Neural progenitor cell (in vitro differentiated cells): ENCODE measurements around the gene TFPT. TPM values are rescaled to one million over a fixed set of nuclear protein-coding genes. Genes with fewer than 3 reads are reported as not detected.
A peak's percentile ranks its signal among the peaks of the same experiment; 100 is the strongest.
"Not testable (repeated sequence)": the region's sequence is repeated elsewhere in the genome, so short reads cannot be mapped to it uniquely, and the experiment has no call there.

Source experiments
- DNase-seq: peaks from one replicate; pipeline ENCODE4 v3.0.0-alpha.2; 2016; ENCODE audit warnings: low spot score
- H2AFZ ChIP-seq: fragments of 200-600 bp; sonication (generic); replicated peaks from 2 replicates; pipeline ENCODE4 v1.6.1; 2016; ENCODE audit warnings: antibody characterized with exemption
- H3F3A ChIP-seq: fragments of 200-600 bp; sonication (generic); 2 replicates; pipeline ENCODE4 v1.6.1; 2016; ENCODE audit warnings: antibody characterized with exemption, low read depth
- H3K27ac ChIP-seq: fragments of 200-600 bp; sonication (generic); 2 replicates; pipeline ENCODE4 v1.5.1; 2016; ENCODE audit warnings: mild to moderate bottlenecking
- H3K27me3 ChIP-seq: fragments of 200-600 bp; sonication (generic); 2 replicates; pipeline ENCODE4 v1.6.1; 2016; ENCODE audit warnings: mild to moderate bottlenecking, moderate library complexity
- H3K36me3 ChIP-seq: fragments of 200-600 bp; sonication (generic); 2 replicates; pipeline ENCODE4 v1.5.1; 2016
- H3K4me1 ChIP-seq: fragments of 200-600 bp; sonication (generic); 2 replicates; pipeline ENCODE4 v1.6.1; 2016; ENCODE audit warnings: mixed run types
- H3K4me2 ChIP-seq: fragments of 200-600 bp; sonication (generic); 2 replicates; pipeline ENCODE4 v1.6.1; 2016
- H3K4me3 ChIP-seq: fragments of 200-600 bp; sonication (generic); 2 replicates; pipeline ENCODE4 v1.5.1; 2016
- H3K79me2 ChIP-seq: fragments of 200-600 bp; sonication (generic); 2 replicates; pipeline ENCODE4 v1.6.1; 2016; ENCODE audit warnings: low read depth
- H3K9ac ChIP-seq: fragments of 200-600 bp; sonication (generic); 2 replicates; pipeline ENCODE4 v1.6.1; 2016
- H3K9me3 ChIP-seq: fragments of 200-600 bp; sonication (generic); 2 replicates; pipeline ENCODE4 v1.5.1; 2016; ENCODE audit warnings: low read depth
- H4K20me1 ChIP-seq: fragments of 200-600 bp; sonication (generic); 2 replicates; pipeline ENCODE4 v1.6.1; 2016; ENCODE audit warnings: low read depth
- H3K27ac Mint-ChIP-seq: 3 replicates; pipeline ENCODE4 v1.8.0; 2021; ENCODE audit warnings: mixed read lengths
- H3K27me3 Mint-ChIP-seq: 2 replicates; pipeline ENCODE4 v1.8.0; 2022; ENCODE audit warnings: low read depth, mild to moderate bottlenecking, inconsistent platforms, moderate library complexity, mixed read lengths; ENCODE audit not compliant: insufficient read depth
- H3K36me3 Mint-ChIP-seq: 3 replicates; pipeline ENCODE4 v1.8.0; 2021; ENCODE audit warnings: mixed read lengths
- H3K4me1 Mint-ChIP-seq: 3 replicates; pipeline ENCODE4 v1.8.0; 2021; ENCODE audit warnings: mixed read lengths
- H3K4me3 Mint-ChIP-seq: 3 replicates; pipeline ENCODE4 v1.8.0; 2021; ENCODE audit warnings: mild to moderate bottlenecking, moderate library complexity, mixed read lengths
- H3K9me3 Mint-ChIP-seq: 3 replicates; pipeline ENCODE4 v1.8.0; 2020; ENCODE audit warnings: mixed read lengths
- CTCF ChIP-seq: fragments of 200-600 bp; sonication (generic); IDR thresholded peaks from 2 replicates; pipeline ENCODE4 v1.5.1; 2017; ENCODE audit warnings: antibody characterized with exemption, mild to moderate bottlenecking
- EZH2 ChIP-seq: fragments of 200-600 bp; sonication (generic); IDR thresholded peaks from 2 replicates; pipeline ENCODE4 v1.6.1; 2017; ENCODE audit warnings: antibody characterized with exemption, mild to moderate bottlenecking, moderate library complexity
- EZH2phosphoT487 ChIP-seq: fragments of 200-600 bp; sonication (generic); IDR thresholded peaks from 2 replicates; pipeline ENCODE4 v1.6.1; 2017; ENCODE audit warnings: antibody characterized with exemption
- total RNA-seq: library from RNA; depleted of rRNA; stranded (reverse); fragments of >200 nt; gene quantifications from 2 replicates; pipeline ENCODE4 v1.2.3, GENCODE V29; 2015; ENCODE audit warnings: low replicate concordance

Gene TFPT
- total RNA-seq, 1 donor from 2014 or later, result 9.4 TPM

DNA sequence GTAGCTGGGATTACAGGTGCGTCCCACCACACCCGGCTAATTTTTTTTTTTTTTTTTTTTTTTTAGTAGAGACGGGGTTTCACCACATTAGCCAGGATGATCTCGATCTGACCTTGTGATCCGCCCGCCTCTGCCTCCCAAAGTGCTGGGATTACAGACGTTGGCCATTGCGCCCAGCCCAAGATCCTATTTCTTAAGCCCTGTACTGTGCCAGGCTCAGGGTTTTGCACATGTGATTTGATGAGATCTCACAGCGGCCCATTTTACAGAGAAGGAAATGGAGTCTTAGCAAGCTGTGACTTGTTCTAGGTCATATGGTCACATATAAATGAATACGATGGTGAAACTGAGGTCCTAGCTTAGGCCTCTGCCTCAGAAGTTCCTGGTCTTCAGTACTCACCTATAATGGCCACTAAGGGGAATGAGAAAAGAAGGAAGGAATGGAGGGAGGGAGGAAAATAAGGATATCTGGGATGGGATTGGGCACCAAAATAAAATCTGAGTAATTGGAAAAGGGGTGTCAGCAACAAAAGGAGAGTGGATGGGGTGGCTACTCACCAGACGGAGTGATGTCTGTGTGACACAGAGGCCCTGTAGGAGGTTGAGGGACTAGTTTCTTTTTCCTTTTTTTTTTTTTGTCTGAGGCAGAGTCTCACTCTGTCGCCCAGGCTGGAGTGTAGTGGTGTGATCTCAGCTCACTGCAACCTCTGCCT is 16.1 kb downstream of the TFPT start:
- Histone ChIP-seq H3K27me3 (peaks cover 37% of the 10 kb centered on the region), H3K9ac (no peak overlapping the region), H3K4me3 (no peak overlapping the region), H3K4me1 (no peaks in the 10 kb centered on the region), H3K4me2 (no peak overlapping the region), H2AFZ (no peak overlapping the region), H3F3A (peaks cover 7% of the 10 kb centered on the region), H3K9me3 (no peaks in the 10 kb centered on the region), H4K20me1 (no peaks in the 10 kb centered on the region), H3K27ac (no peak overlapping the region), H3K36me3 (no peaks in the 10 kb centered on the region), H3K79me2 (peaks cover 16% of the 10 kb centered on the region)
- Mint-ChIP-seq H3K27me3 (peaks cover 11% of the 10 kb centered on the region), H3K9me3 (no peaks in the 10 kb centered on the region), H3K27ac (no peak overlapping the region), H3K36me3 (no peaks in the 10 kb centered on the region), H3K4me3 (no peak overlapping the region), H3K4me1 (peaks cover 13% of the 10 kb centered on the region)
- DNase-seq, result no peak
- TF ChIP-seq CTCF, result no peak
- no peak for TF ChIP-seq EZH2phosphoT487

GRCh38 chr19:54096617-54097106 is 18.8 kb downstream of the TFPT start:
- Histone ChIP-seq H3K36me3 (no peaks in the 10 kb centered on the region), H3K4me1 (no peaks in the 10 kb centered on the region), H3K27me3 (peaks cover 42% of the 10 kb centered on the region), H3K79me2 (no peaks in the 10 kb centered on the region), H3K27ac (no peak overlapping the region), H3K4me2 (peak overlapping the region; percentile 74), H2AFZ (peak overlapping the region; percentile 78), H4K20me1 (no peaks in the 10 kb centered on the region), H3K9ac (no peak overlapping the region), H3K9me3 (no peaks in the 10 kb centered on the region), H3F3A (peaks cover 3% of the 10 kb centered on the region), H3K4me3 (peak overlapping the region; percentile 40)
- no peak for TF ChIP-seq EZH2phosphoT487
- no peak for TF ChIP-seq EZH2
- peak; percentile 20 for TF ChIP-seq CTCF
- peak overlapping the region; percentile 25 for H3K4me3 Mint-ChIP-seq
- DNase-seq, result peak; percentile 23
- peaks cover 6% of the 10 kb centered on the region for H3K4me1 Mint-ChIP-seq
- H3K9me3 Mint-ChIP-seq, result peaks cover 2% of the 10 kb centered on the region
- H3K27ac Mint-ChIP-seq, result no peak overlapping the region
- H3K27me3 Mint-ChIP-seq, result peaks cover 15% of the 10 kb centered on the region
- H3K36me3 Mint-ChIP-seq, result no peaks in the 10 kb centered on the region

- not testable (repeated sequence) for H3K27ac Mint-ChIP-seq, H3K27ac ChIP-seq, H3K9ac ChIP-seq, H3K4me1 ChIP-seq, H3K36me3 Mint-ChIP-seq, H4K20me1 ChIP-seq, H3K4me1 Mint-ChIP-seq, H3F3A ChIP-seq, H3K9me3 ChIP-seq, H3K79me2 ChIP-seq, H3K36me3 ChIP-seq, H3K9me3 Mint-ChIP-seq
- Histone ChIP-seq H3K4me2 (peak overlapping the region; percentile 74), H2AFZ (peak overlapping the region; percentile 89), H3K4me3 (peak overlapping the region; percentile 40), H3K27me3 (peaks cover 42% of the 10 kb centered on the region)
- peaks cover 10% of the 10 kb centered on the region for H3K27me3 Mint-ChIP-seq
- H3K4me3 Mint-ChIP-seq, result peak overlapping the region; percentile 79
- DNase-seq, result peak; percentile 80
Measured at GRCh38 chr19:54095859-54096616, 19.4 kb downstream of the TFPT start.
